Mucosa of gallbladder (tissue), 1 donor: ENCODE results near the gene CCDC174. TPM values are rescaled to one million over a fixed set of nuclear protein-coding genes. Genes with fewer than 3 reads are reported as not detected.
"Not testable (repeated sequence)": the region's sequence is repeated elsewhere in the genome, so short reads cannot be mapped to it uniquely, and the experiment has no call there.

Source experiments
- DNase-seq: peaks from one replicate; pipeline ENCODE4 v3.0.0-alpha.2; 2020; ENCODE audit warnings: low spot score
- total RNA-seq: library from RNA; stranded (reverse); gene quantifications from one replicate; pipeline ENCODE4 v1.2.1, GENCODE V29; 2021
- donor health status: DM: no; HTN: no; CAD: no.

CCDC174 gene
- 19.7 TPM for total RNA-seq

GRCh38 chr3:14651440-14652251, at the start of gene CCDC174:
Gene CCDC174 (plus strand): TSS chr3:14651762. CDS start chr3:14651837, 75 bp downstream.
- DNase-seq, result peak; percentile 98

GRCh38 chr3:14602006-14602803, 49.4 kb upstream of the CCDC174 start:
- DNase-seq, result no peak

DNA sequence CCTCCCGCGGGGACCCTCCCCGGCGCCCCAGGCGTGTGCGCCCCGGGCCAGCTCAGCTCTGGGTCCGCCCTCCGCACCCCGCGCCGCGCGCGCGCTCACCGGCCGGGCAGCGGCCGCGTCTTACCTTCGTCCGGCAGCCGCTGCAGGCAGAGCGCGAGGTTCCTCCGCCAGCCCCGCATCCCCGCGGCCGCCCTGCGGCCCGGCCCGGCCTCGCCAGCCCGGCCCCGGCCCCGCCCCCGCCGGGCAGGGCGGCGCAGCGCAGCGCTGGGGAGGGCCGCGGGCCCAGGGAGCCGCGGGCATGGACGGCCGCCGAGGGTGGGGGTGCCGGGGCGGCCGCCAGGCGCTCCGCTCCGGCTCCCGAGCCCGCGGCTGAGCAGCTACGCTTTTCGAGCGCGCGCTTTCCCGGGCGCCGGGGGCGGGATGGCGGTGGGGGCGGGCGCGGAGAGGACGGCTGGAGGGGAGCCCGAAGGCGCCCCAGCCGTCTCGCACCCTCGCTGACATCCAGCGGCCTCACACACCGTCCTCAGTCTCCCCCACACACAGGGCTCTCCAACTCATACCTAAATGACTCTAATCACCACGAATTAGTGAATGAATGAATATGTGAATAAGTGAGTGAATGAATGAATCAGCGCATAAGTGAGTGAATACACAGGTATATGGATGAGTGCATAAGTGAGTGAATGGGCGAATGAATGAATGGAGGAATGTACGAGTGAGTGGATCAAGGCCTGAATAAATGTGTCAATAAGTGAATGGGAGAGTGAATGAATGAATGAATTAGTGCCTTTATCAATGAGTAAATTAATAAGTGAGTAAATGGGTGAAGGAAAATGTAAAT, 48.5 kb upstream of the CCDC174 start:
- no peak for DNase-seq

DNA sequence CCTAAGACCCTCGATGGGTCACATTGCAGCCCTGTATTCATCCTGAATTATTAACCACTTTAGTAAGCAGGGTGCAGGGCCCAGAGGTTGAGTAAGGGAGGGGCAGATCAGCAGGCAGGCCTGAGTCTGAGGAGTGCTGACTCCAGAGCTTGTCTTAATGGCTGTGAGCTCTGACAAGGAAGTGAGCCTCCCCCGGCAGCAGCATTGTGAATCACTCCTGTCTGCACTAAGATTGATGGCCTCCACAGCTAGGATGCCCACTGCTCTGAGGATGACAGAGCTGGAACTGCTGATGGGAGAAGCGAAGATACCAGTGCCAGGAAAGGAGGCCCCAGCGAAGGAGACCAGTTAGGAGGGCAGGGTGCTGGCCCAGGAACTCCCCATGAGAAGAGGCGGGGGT, 46.5 kb upstream of the CCDC174 start:
- no peak for DNase-seq

DNA sequence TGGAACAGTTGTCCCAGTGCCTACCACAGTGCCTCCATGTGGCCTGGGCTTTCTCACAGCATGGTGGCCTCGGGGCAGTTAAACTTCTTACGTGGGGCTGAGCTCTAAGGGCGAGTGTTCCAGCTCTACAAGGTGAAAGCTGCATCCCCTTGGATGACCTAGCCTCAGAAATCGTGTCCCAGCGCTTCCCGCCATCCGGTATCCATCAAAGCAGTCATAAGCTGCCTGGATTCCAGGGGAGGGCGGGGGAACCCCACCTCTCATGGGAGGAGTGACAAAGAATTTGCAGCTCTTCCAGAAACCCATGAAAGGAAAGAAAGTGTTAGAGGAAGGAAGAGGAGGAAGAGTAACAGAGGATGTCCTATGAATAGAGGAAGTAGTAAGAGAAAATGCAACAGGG, 45.8 kb upstream of the CCDC174 start:
- no peak for DNase-seq

- no peak for DNase-seq
These were observed 44.8 kb upstream of the CCDC174 start for GRCh38 chr3:14606669-14607339.

DNA sequence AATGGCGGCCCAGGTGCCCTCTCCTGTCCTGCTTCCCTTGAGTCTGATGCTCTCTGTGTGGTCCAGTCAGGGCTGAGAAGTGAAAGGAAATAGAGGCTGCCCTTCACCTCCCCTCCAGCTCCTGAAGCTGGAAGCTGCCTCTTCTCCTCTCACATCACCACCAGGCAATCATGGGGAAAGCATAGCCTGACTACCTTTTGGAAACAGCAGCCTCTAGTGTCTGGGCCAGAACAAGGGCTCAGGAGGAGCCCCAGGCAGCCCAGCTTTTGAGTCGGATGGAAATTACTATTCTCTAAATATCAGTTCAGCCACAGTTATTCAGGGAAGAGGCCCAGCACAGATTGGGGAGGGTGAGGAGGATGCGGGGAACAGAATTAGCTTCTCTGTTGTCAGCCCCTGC, 43.3 kb upstream of the CCDC174 start:
- DNase-seq, result no peak

GRCh38 chr3:14609058-14609457, 42.5 kb upstream of the CCDC174 start:
- DNase-seq, result not testable (repeated sequence)

- no peak for DNase-seq
These were observed 42.1 kb upstream of the CCDC174 start for GRCh38 chr3:14609506-14609905.

GRCh38 chr3:14609941-14610340, 41.6 kb upstream of the CCDC174 start:
- no peak for DNase-seq

DNA sequence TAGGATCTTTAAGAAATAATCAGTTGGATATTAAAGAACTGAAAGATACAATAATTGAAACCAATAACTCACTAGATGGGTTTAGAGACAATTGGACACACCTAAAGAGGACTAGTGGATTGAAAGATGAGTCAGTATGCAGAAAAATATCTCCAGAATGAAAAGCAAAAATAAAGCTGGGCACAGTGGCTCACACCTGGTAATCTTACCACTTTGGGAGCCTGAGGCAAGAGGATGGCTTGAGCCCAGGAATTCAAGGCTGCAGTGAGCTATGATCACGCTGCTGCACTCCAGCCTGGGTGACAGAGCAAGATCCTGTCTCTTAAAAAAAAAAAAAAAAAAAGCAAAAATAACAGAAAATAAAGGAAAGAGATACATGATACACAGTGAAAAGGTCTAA, 37.4 kb upstream of the CCDC174 start:
- no peak for DNase-seq

GRCh38 chr3:14614862-14615261, 36.7 kb upstream of the CCDC174 start:
- no peak for DNase-seq

DNA sequence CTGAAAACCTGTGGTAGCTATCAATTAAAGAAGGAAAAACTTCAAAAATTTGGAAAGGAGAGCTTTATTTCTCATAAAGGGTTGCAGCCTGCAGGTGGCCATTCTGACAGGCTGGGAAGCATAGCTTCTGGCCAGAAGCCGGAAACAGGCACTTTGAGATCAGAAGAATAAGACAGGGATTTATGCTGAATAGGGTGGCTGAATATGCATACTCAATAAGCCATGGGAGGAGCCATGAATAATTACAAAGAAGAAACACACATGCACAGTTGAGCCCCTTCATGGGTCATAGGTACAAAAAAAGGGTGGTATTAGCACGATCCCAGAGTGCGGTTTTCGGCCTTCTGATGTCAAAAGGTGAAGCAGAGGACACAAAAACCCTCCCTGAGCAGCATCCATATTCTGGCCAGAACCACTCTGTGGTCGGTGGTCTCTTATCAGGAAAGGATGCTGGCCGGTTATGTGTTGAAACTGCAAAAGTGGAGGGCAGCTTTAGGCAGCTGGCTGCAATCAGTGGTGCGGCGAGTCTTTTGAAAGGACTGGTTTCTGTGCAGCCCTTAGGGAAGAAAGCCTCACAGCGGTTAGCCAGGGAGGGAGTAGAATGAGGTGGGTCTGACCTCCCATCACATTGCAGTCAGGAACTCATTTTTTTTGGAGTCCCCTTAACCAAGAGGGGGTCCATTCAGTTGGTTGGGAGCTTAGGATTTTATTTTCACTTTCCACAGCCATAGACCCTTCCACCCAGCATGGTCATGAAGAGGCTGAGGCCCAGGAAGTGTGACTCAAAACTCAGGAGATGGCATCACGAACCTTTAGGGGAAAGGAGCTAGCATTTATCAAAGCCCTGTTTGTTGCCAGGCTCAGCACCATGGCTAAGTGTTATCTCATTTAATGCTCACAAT, 34.7 kb upstream of the CCDC174 start:
- no peak for DNase-seq

- DNase-seq, result no peak
These were observed 34.0 kb upstream of the CCDC174 start for GRCh38 chr3:14617508-14618023.

DNA sequence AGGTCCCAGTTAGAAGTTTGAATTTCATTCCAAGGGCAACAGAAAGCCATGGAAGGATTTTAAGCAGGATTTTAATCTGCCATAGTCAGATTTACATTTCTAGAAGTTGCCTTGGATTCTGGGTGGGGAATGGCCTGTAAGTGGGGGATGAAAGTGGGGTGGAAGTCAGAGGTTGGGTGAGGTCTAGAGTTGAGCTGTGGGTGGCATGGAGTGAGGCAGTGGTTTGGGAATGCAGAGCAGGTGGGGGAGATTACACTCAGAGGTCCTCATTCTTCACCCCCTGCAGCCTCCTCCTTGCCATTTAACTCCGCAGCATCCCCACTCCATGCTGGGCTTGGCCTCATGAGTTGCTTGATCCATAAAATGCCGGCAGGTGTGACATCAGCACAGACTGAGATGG, 32.0 kb upstream of the CCDC174 start:
- DNase-seq, result no peak

DNA sequence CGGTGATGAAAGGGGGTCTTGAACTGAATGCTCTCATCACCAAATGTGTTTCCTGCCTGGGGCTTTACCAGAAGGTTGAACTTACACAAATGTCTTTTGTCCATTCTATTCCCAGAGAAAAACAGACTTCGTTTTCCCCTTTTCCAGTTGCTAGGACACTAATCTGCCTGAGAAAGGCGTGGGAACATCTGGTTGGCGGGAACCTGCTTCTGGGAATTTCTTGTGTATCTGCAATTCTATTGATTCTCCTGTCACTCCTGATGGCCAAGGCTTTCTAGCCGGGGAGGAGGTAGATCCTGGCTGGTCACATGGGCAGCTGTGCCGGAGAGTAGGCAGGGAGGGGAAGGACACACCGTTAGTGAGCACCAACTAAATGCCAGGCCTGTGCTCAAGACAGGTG, 31.1 kb upstream of the CCDC174 start:
- no peak for DNase-seq

- no peak for DNase-seq
These were observed 30.5 kb upstream of the CCDC174 start for GRCh38 chr3:14621093-14621492.

- DNase-seq, result no peak
These were observed 29.2 kb upstream of the CCDC174 start for GRCh38 chr3:14622368-14622767.

GRCh38 chr3:14623569-14624051, 28.0 kb upstream of the CCDC174 start:
- no peak for DNase-seq

DNA sequence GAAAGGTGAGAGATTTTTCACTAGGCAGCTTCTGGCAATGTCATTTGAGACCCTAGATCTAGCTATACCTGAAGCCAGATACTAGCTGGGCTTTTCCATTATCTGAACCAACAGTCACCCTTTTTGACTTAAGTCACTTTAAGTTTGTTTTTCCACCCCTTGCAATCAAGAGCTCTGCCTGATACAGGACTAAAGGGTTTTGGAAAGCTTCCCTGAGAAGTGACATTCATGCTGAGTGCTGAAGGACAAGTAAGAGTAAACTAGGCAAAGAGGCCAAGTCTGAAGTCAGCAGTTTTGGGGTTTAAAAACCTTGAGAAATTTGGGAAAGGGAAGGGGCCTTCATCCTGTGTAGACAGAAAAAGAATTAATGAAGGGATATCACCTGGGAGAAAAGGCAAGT, 27.1 kb upstream of the CCDC174 start:
- DNase-seq, result no peak
